GM12878 (cell line): Measurements from ENCODE around the gene OXTR. TPM values are rescaled to one million over a fixed set of nuclear protein-coding genes. Genes with fewer than 3 reads are reported as not detected.

Experiments used
- ATAC-seq: fragments of 200-7000 bp; cut with Tn5 transposase; 3 replicates; pipeline ENCODE4 v1.9.1; 2020; ENCODE audit warnings: mild to moderate bottlenecking, moderate library complexity
- BruUV-seq: library from RNA; stranded (reverse); fragments of 400-500 nt; replicated peaks from 2 replicates; lab custom pipeline; 2021; lab: Mats Ljungman, UMichigan
- CTCF ChIA-PET: fragments of 300-600 bp; sonication (Branson Sonifier 250); formaldehyde crosslinking; extraction: SDS; loops from one replicate; lab custom pipeline; 2021; ENCODE audit warnings: inconsistent platforms; lab: Yijun Ruan, JAX
- POLR2A ChIA-PET: fragments of 350-600 bp; formaldehyde crosslinking; extraction: SDS; loops from one replicate; lab custom pipeline; 2021; ENCODE audit warnings: inconsistent platforms; lab: Charles Lee
- RAD21 ChIA-PET: fragments of 300-600 bp; sonication (Branson Sonifier 250); formaldehyde crosslinking; loops from one replicate; lab custom pipeline; 2023; ENCODE audit warnings: antibody characterized with exemption; ENCODE audit not compliant: unreplicated experiment; lab: Charles Lee
- SMC1A ChIA-PET: fragments of 300-600 bp; sonication (Branson Sonifier 250); formaldehyde crosslinking; loops from one replicate; lab custom pipeline; 2023; ENCODE audit not compliant: unreplicated experiment, uncharacterized antibody; lab: Charles Lee
- DNase-seq: peaks from one replicate; pipeline ENCODE4 v3.0.0-alpha.2; 2011; ENCODE audit warnings: low read depth, low spot score
- FAIRE-seq: peaks from 3 replicates; lab custom pipeline; 2011; peaks lifted over from hg19 to GRCh38; lab: Jason Lieb, UNC
- H2AFZ ChIP-seq: 2 replicates; pipeline ENCODE4 v1.6.0; 2011; ENCODE audit warnings: low read depth, low read length, control low read depth; ENCODE audit not compliant: control insufficient read depth
- H3K27ac ChIP-seq: 2 replicates; pipeline ENCODE4 v1.5.1; 2011; ENCODE audit warnings: control low read depth; ENCODE audit not compliant: control insufficient read depth, insufficient read depth
- H3K27me3 ChIP-seq, 2 experiments: replicated peaks in 1 of 2; 2 replicates each; pipeline versions ENCODE4 v1.6.0 to v1.6.1; 2011; ENCODE audit warnings: low read length in 1 of 2; ENCODE audit not compliant: control insufficient read depth in 2 of 2, insufficient read depth in 2 of 2
- H3K36me3 ChIP-seq, 2 experiments: 2 replicates each; pipeline ENCODE4 v1.5.1; 2011; ENCODE audit warnings: low read length in 1 of 2; ENCODE audit not compliant: control insufficient read depth in 2 of 2, insufficient read depth in 2 of 2
- H3K4me1 ChIP-seq: 2 replicates; pipeline ENCODE4 v1.6.1; 2011; ENCODE audit warnings: mild to moderate bottlenecking, low read length, moderate library complexity, mixed read lengths; ENCODE audit not compliant: control insufficient read depth, insufficient read depth
- H3K4me2 ChIP-seq: 2 replicates; pipeline ENCODE4 v1.6.0; 2011; ENCODE audit warnings: control low read depth; ENCODE audit not compliant: control insufficient read depth, insufficient read depth
- H3K4me3 ChIP-seq: fragments of 200-600 bp; sonication (generic); 2 replicates; pipeline ENCODE4 v1.5.1; 2016
- H3K79me2 ChIP-seq: 2 replicates; pipeline ENCODE4 v1.6.0; 2011; ENCODE audit warnings: low read length; ENCODE audit not compliant: control insufficient read depth, insufficient read depth
- H3K9ac ChIP-seq: 2 replicates; pipeline ENCODE4 v1.8.0; 2011; ENCODE audit warnings: low read length, control low read depth, mixed read lengths; ENCODE audit not compliant: control insufficient read depth, insufficient read depth
- H3K9me3 ChIP-seq: replicated peaks from 3 replicates; pipeline ENCODE4 v1.5.1; 2011; ENCODE audit warnings: mild to moderate bottlenecking, low read length; ENCODE audit not compliant: control insufficient read depth, insufficient read depth
- H4K20me1 ChIP-seq: 2 replicates; pipeline ENCODE4 v1.6.0; 2011; ENCODE audit not compliant: control insufficient read depth, insufficient read depth
- CBFB ChIP-seq: IDR thresholded peaks from 2 replicates; pipeline ENCODE4 v1.6.1; 2016; ENCODE audit warnings: antibody characterized with exemption, low read depth
- CBX5 ChIP-seq: sonication (generic); IDR thresholded peaks from 2 replicates; pipeline ENCODE4 v1.6.1; 2016; ENCODE audit warnings: low read depth, moderate library complexity, mild to moderate bottlenecking, inconsistent platforms
- CUX1 ChIP-seq: IDR thresholded peaks from 2 replicates; pipeline ENCODE4 v1.6.1; 2012; ENCODE audit warnings: improper control_type of control experiment, low read depth, low read length; ENCODE audit not compliant: insufficient replicate concordance
- MXI1 ChIP-seq: fragments of 150-350 bp; IDR thresholded peaks from 2 replicates; pipeline ENCODE4 v1.6.1; 2011; ENCODE audit warnings: low read depth, mild to moderate bottlenecking, inconsistent platforms, low read length, improper control_type of control experiment
- POLR2AphosphoS2 ChIP-seq: IDR thresholded peaks from 2 replicates; pipeline ENCODE4 v1.6.1; 2011; ENCODE audit warnings: low read depth, mild to moderate bottlenecking, low read length, improper control_type of control experiment, moderate library complexity
- POU2F2 ChIP-seq: IDR thresholded peaks from 3 replicates; pipeline ENCODE4 v1.6.1; 2011; ENCODE audit warnings: low read depth, mild to moderate bottlenecking, low read length, borderline replicate concordance
- RELA ChIP-seq: fragments of 450-650 bp; IDR thresholded peaks from 2 replicates; pipeline ENCODE4 v1.8.0; 2014; ENCODE audit warnings: borderline replicate concordance; ENCODE audit not compliant: partially characterized antibody
- RFX5 ChIP-seq: IDR thresholded peaks from 2 replicates; pipeline ENCODE4 v1.6.1; 2011; ENCODE audit warnings: low read depth, low read length, improper control_type of control experiment
- SRF ChIP-seq, 2 experiments: IDR thresholded peaks; 2 replicates each; pipeline ENCODE4 v1.6.1; 2011; ENCODE audit warnings: low read depth in 2 of 2, low read length in 2 of 2, mild to moderate bottlenecking in 1 of 2, moderate library complexity in 1 of 2
- STAT1 ChIP-seq: fragments of 450-650 bp; conservative IDR thresholded peaks from 2 replicates; pipeline ENCODE4 v1.6.1; 2014; ENCODE audit warnings: antibody characterized with exemption, mild to moderate bottlenecking
- WRNIP1 ChIP-seq: IDR thresholded peaks from 2 replicates; pipeline ENCODE4 v1.6.1; 2011; ENCODE audit warnings: low read depth, low read length, improper control_type of control experiment, borderline replicate concordance
- ZZZ3 ChIP-seq: IDR thresholded peaks from 2 replicates; pipeline ENCODE4 v1.6.1; 2011; ENCODE audit warnings: low read depth; ENCODE audit not compliant: control insufficient read depth, insufficient read length
- WGBS: methylation state at CpG from one replicate; pipeline ENCODE4 v1.1.6; 2016; ENCODE audit warnings: low lambda C conversion rate; ENCODE audit not compliant: insufficient replicate concordance, insufficient coverage; ENCODE audit errors: missing lambda C conversion rate; 5-methylcytosine and 5-hydroxymethylcytosine counted together
- in situ Hi-C: fragments of 300-500 bp; cut with MboI; formaldehyde crosslinking; loops from 9 replicates; pipeline ENCODE4 v1.14.3; 2018; ENCODE audit warnings: mixed read lengths
- intact Hi-C: fragments of 100-400 bp; cut with micrococcal nuclease; formaldehyde crosslinking; loops from one replicate; pipeline ENCODE4 v1.14.2; 2022; ENCODE audit not compliant: unreplicated experiment
- polyA plus RNA-seq, 11 experiments: library from polyadenylated mRNA; depleted of rRNA in 4 of 11; unstranded in 6 of 11; stranded (reverse) in 5 of 11; fragments of >200 nt; fragmentation: Nextera tagmentation in 4 of 11; fragmentation: Illumina TruSeq in 1 of 11; extraction: Ambion mirVana in 4 of 11; extraction: Trizol in 1 of 11; gene quantifications; 1 replicate in 1 of 11; 2 replicates in 10 of 11; pipeline versions ENCODE4 v1.2.1 to v1.2.3, GENCODE V29; 2011 to 2016; ENCODE audit warnings: inconsistent platforms in 2 of 11, missing spikeins in 2 of 11, low read depth in 1 of 11
- total RNA-seq, 4 experiments: library from RNA; depleted of rRNA in 3 of 4; stranded (reverse); fragments of >200 nt in 3 of 4; fragmentation: Illumina TruSeq in 1 of 4; extraction: Trizol in 1 of 4; gene quantifications; 2 replicates each; pipeline versions ENCODE4 v1.2.1 to v1.2.3, GENCODE V29; 2013 to 2021
- TF ChIP-seq, protein P1 (sequence below): IDR thresholded peaks from 2 replicates; pipeline ENCODE4 v1.6.1; 2011; ENCODE audit warnings: low read depth, mild to moderate bottlenecking, low read length, moderate library complexity, borderline replicate concordance; ENCODE audit errors: extremely low read depth

The OXTR gene
- total and polyA plus RNA-seq, 10 of the 15 experiments (the other 5 are each of a cell fraction or from before 2014, with no cell fraction given) = 0.43 to 5.9 (median 2.6) TPM

GRCh38 chr3:8777201-8777977 is 8.0 kb upstream of the OXTR start (continued):
- TF ChIP-seq RELA = no peak

GRCh38 chr3:8776406-8776805 is 7.0 kb upstream of the OXTR start:
- Histone ChIP-seq H3K36me3 (no peaks in the 10 kb centered on the region), H3K4me2 (no peak overlapping the region), H3K9ac (no peak overlapping the region), H3K4me3 (no peak overlapping the region), H3K79me2 (no peaks in the 10 kb centered on the region), H3K9me3 (no peaks in the 10 kb centered on the region), H3K4me1 (no peaks in the 10 kb centered on the region; the same call in 1 of the 2 replicates), H2AFZ (no peak overlapping the region), H3K27ac (no peak overlapping the region), H4K20me1 (no peaks in the 10 kb centered on the region; the same call in 1 of the 2 replicates), H3K27me3 (no peaks in the 10 kb centered on the region)
- DNase-seq (no peak), ATAC-seq (no peak), FAIRE-seq (no peak)
- POLR2A ChIA-PET = no interaction called here
- RAD21 ChIA-PET = no interaction called here
- intact Hi-C loops (no loop called here), in situ Hi-C loops (no loop called here)
- SMC1A ChIA-PET = no interaction called here
- 64% methylated on average over 4 of the region's 4 CpGs for WGBS
- CTCF ChIA-PET = interaction anchor here (1.0 kb wide), 1 partner anchor 8 kb away, joined by 3 read pairs; no protein-coding TSS in a partner anchor
- TF ChIP-seq POU2F2 (no peak), CUX1 (no peak), CBFB (no peak), SRF (IDR thresholded peaks at IDR 0.05; ENCODE audit: low read depth in 2 of 2, low read length in 2 of 2) (no peak), STAT1 (no peak), RFX5 (no peak), ZZZ3 (no peak), WRNIP1 (no peak), POLR2AphosphoS2 (no peak), MXI1 (no peak), CBX5 (no peak)
- TF ChIP-seq, protein P1, sequence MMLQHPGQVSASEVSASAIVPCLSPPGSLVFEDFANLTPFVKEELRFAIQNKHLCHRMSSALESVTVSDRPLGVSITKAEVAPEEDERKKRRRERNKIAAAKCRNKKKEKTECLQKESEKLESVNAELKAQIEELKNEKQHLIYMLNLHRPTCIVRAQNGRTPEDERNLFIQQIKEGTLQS = no peak
- BruUV-seq = no TSS peak
